Ovary (tissue), 9 donors: ENCODE data around the gene HILPDA. TPM values are rescaled to one million over a fixed set of nuclear protein-coding genes. Genes with fewer than 3 reads are reported as not detected.

Experiments
- DNase-seq, 5 donors: peaks; one replicate each; pipeline ENCODE4 v3.0.0-alpha.2; 2019 to 2020
- H3K27ac ChIP-seq, 2 donors: fragments of 200-600 bp; one replicate each; pipeline versions ENCODE4 v1.5.1 to v1.8.0; 2019 to 2022
- H3K27me3 ChIP-seq: fragments of 200-600 bp; one replicate; pipeline ENCODE4 v1.8.0; 2022
- H3K36me3 ChIP-seq: fragments of 200-600 bp; sonication (generic); one replicate; pipeline ENCODE4 v1.5.1; 2019
- H3K4me1 ChIP-seq: one replicate; pipeline ENCODE4 v1.8.1; 2013; ENCODE audit warnings: mild to moderate bottlenecking, moderate library complexity; ENCODE audit not compliant: insufficient read depth
- H3K4me3 ChIP-seq: fragments of 200-600 bp; sonication (generic); one replicate; pipeline ENCODE4 v1.5.1; 2017
- H3K9me3 ChIP-seq, 2 donors: fragments of 200-600 bp in 1 of 2; sonication (generic) in 1 of 2; one replicate each; pipeline versions ENCODE4 v1.5.1 to v1.8.1; 2013 to 2019; ENCODE audit warnings: mild to moderate bottlenecking in 1 of 2, moderate library complexity in 1 of 2
- EP300 ChIP-seq: sonication (generic); formaldehyde crosslinking; IDR thresholded peaks from one replicate; pipeline ENCODE4 v1.6.1; 2017; ENCODE audit warnings: antibody characterized with exemption
- POLR2A ChIP-seq: fragments of 450-650 bp; IDR thresholded peaks from one replicate; pipeline ENCODE4 v1.6.1; 2017; ENCODE audit warnings: antibody characterized with exemption, mild to moderate bottlenecking, moderate library complexity
- WGBS, 3 donors: extraction: QIAGEN DNeasy Blood & Tissue Kit in 1 of 3; methylation state at CpG; one replicate each; pipeline versions ENCODE4 v1.1.5 to v1.1.7; 2013 to 2017; 5-methylcytosine and 5-hydroxymethylcytosine counted together
- intact Hi-C, 4 donors: fragments of 100-400 bp; cut with DNase I; formaldehyde crosslinking; loops; one replicate each; pipeline versions ENCODE4 v1.11.0 to v1.15.1; 2022 to 2023
- polyA plus RNA-seq, 2 donors: library from polyadenylated mRNA; stranded (reverse); fragments of 200-250 nt in 1 of 2; fragments of 350-450 nt in 1 of 2; fragmentation: Illumina TruSeq in 1 of 2; extraction: RNeasy Lipid Tissue Mini Kit (QIAGEN cat#74804) in 1 of 2; gene quantifications; one replicate each; pipeline ENCODE4 v1.2.3, GENCODE V29; 2013 to 2014
- total RNA-seq, 7 donors: library from RNA; depleted of rRNA in 2 of 7; stranded (reverse); fragments of >200 nt in 2 of 7; fragmentation: NEBNext Ultra II Directional in 3 of 7; extraction: Animal tissue kit (Norgen Biotek cat#: 25700) in 3 of 7; gene quantifications; one replicate each; pipeline versions ENCODE4 v1.1.0 to v1.2.4, GENCODE V29; 2016 to 2023
- TF ChIP-seq, protein P1 (sequence below), 3 donors: fragments of 450-650 bp in 2 of 3; fragments of 200-600 bp in 1 of 3; IDR thresholded peaks; one replicate each; pipeline versions ENCODE4 v1.5.1 to v1.8.0; 2016 to 2022; ENCODE audit warnings: antibody characterized with exemption in 3 of 3, mild to moderate bottlenecking in 1 of 3
- donor health status: DM: no; HTN: no; CAD: no; lungs with moderate emphysema.
- donor health status: DM: no; HTN: no; CAD: no.
- donor health status: Bipolar disorder and iron deficiency.
- donor health status: DM: yes; HTN: yes; CAD: no.
- donor health status: DM: no; HTN: no; CAD: no.
- donor health status: DM: yes; HTN: yes; CAD: no.

The HILPDA gene
- total and polyA plus RNA-seq, 9 donors = 10.2 to 69.7 (median 32.9) TPM

DNA sequence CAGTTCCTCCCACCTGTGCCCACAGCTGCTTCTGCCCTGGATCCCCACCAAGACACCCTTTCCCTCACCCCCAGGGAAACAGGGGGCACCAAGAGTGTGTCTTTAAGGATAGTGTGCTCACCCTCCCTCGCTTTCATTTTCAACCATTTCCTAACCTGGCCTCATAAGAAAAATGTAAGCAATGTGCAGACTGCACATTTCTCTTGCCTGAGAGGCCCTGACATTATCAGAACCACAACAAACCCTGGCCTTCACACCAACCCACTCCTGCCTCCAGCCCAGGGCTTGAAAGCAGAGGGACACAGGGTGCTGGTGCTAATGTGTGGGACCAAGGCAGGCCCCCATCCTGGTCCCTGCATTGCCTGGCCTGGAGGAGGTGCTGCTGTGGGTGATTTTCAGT is 34.9 kb upstream of the HILPDA start:
- WGBS, 3 donors = 0 to 48% (median 11%) methylated on average over 1 of the region's 1 CpG
- intact Hi-C loops = no loop called here
- H3K27ac ChIP-seq = peak overlapping the region in 1 of 2 donors; percentile 64

DNA sequence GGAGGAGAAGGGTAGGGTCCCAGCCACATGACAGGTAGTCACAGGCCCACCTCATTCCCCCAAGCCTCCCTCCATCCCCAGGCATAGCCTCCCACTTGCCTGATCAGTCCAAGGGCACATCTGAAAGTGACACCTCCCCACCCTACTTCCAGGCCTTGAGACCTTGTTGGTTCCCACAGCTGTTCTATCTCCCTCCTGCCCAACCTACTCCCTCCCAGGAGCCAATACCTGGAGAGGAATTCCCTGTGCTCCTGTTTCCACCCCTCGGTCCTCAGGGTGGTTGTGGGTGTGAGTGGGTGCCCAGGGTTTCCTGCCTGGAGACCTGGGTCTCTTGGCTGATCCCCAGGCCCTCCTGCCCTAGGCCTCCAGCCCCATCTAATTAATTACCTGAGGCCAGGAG is 34.3 kb upstream of the HILPDA start:
- no peak for DNase-seq
- Histone ChIP-seq H3K27ac (peak overlapping the region; percentile 38 to 64), H3K36me3 (no peaks in the 10 kb centered on the region), H3K4me1 (peaks cover 12% of the 10 kb centered on the region), H3K4me3 (no peak overlapping the region), H3K27me3 (no peaks in the 10 kb centered on the region), H3K9me3 (no peaks in the 10 kb centered on the region)
- intact Hi-C loops = no loop called here
- no peak for TF ChIP-seq EP300
- TF ChIP-seq, protein P1, sequence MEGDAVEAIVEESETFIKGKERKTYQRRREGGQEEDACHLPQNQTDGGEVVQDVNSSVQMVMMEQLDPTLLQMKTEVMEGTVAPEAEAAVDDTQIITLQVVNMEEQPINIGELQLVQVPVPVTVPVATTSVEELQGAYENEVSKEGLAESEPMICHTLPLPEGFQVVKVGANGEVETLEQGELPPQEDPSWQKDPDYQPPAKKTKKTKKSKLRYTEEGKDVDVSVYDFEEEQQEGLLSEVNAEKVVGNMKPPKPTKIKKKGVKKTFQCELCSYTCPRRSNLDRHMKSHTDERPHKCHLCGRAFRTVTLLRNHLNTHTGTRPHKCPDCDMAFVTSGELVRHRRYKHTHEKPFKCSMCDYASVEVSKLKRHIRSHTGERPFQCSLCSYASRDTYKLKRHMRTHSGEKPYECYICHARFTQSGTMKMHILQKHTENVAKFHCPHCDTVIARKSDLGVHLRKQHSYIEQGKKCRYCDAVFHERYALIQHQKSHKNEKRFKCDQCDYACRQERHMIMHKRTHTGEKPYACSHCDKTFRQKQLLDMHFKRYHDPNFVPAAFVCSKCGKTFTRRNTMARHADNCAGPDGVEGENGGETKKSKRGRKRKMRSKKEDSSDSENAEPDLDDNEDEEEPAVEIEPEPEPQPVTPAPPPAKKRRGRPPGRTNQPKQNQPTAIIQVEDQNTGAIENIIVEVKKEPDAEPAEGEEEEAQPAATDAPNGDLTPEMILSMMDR (IDR thresholded peaks at IDR 0.05) = no peak
- no peak for TF ChIP-seq POLR2A
- WGBS, 3 donors = 81 to 86% (median 82%) methylated on average over 1 of the region's 1 CpG

More for the DNA sequence above, 34.9 kb upstream of the HILPDA start:
- no peaks in the 10 kb centered on the region for H3K36me3 ChIP-seq
- H3K27me3 ChIP-seq = no peaks in the 10 kb centered on the region
- TF ChIP-seq, protein P1 (IDR thresholded peaks at IDR 0.05) = no peak
- no peak for TF ChIP-seq EP300
- TF ChIP-seq POLR2A = no peak
- peaks cover 12% of the 10 kb centered on the region for H3K4me1 ChIP-seq
- DNase-seq = peak in 2 of 5 donors; percentile 32 to 48
- no peak overlapping the region for H3K4me3 ChIP-seq
- H3K9me3 ChIP-seq = no peaks in the 10 kb centered on the region

DNA sequence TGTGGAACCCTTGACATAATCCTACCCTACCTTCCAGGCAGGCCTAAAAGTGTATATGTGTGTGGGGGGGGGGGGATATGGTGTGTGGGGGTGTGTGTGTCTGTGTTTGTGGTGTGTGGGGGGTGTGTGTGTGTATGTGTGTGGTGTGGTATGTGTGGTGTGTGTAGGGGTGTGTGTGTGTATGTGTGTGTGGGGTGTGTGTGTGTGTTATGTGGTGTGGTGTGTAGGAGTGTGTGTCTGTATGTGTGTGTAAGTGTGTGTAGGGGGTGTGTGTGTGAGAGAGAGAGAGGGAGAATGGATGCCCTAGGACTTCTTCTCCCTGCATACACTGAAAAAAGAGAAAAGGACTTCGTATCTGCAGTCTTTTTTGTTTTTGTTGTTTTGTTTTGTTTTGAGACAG is 33.6 kb upstream of the HILPDA start:
- Histone ChIP-seq H3K27ac (no peak overlapping the region), H3K27me3 (no peaks in the 10 kb centered on the region), H3K4me1 (peaks cover 12% of the 10 kb centered on the region), H3K9me3 (no peaks in the 10 kb centered on the region), H3K36me3 (no peaks in the 10 kb centered on the region), H3K4me3 (no peak overlapping the region)
- no peak for DNase-seq
- 54 to 89% (median 60%) methylated on average over 1 of the region's 1 CpG for WGBS, 3 donors
- intact Hi-C loops = no loop called here
- TF ChIP-seq EP300 (no peak), POLR2A (no peak)
- TF ChIP-seq, protein P1 (IDR thresholded peaks at IDR 0.05) = no peak

DNA sequence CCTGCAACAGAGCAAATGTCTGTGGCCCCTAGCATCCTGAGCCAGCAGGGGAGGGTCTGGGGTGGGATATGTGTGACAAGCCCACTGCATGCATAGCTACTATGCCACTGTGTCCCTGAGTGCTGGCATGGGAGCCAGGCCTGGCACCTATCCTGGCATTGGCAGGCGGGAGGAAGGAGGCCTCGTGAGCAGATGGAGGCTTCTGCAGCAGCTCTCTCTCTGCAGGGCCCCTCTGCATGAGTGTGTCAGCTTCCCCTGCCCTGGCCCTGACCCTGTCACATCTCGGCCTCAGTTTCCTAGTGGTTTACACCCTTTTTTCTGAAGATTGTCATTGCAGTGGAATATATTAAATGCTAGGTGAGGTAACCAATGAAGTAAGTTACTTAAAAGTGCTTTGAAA is 32.8 kb upstream of the HILPDA start:
- DNase-seq = no peak
- TF ChIP-seq EP300 = no peak
- no peak for TF ChIP-seq POLR2A
- TF ChIP-seq, protein P1 (IDR thresholded peaks at IDR 0.05) = no peak
- no peaks in the 10 kb centered on the region for H3K36me3 ChIP-seq
- no peak overlapping the region for H3K4me3 ChIP-seq
- no peaks in the 10 kb centered on the region for H3K27me3 ChIP-seq
- no peak overlapping the region for H3K27ac ChIP-seq
- no peaks in the 10 kb centered on the region for H3K9me3 ChIP-seq
- peaks cover 12% of the 10 kb centered on the region for H3K4me1 ChIP-seq
- intact Hi-C loops = no loop called here
- WGBS, 3 donors = 78 to 85% (median 84%) methylated on average over 3 of the region's 3 CpGs
